GM12891 (cell line): ENCODE results near the gene TMCO2.

Source experiments
- PAX5 ChIP-seq: IDR thresholded peaks from 2 replicates; pipeline ENCODE4 v1.6.1; 2011; ENCODE audit warnings: low read length, moderate library complexity, mild to moderate bottlenecking; ENCODE audit not compliant: insufficient read depth, severe bottlenecking
- POLR2A ChIP-seq: IDR thresholded peaks from 2 replicates; pipeline ENCODE4 v1.6.1; 2011; ENCODE audit warnings: low read depth, low read length, control low read depth
- POLR2AphosphoS5 ChIP-seq: IDR thresholded peaks from 2 replicates; pipeline ENCODE4 v1.6.1; 2011; ENCODE audit warnings: low read depth, low read length, control low read depth
- POU2F2 ChIP-seq: IDR thresholded peaks from 2 replicates; pipeline ENCODE4 v1.6.1; 2011; ENCODE audit warnings: low read depth, mild to moderate bottlenecking, control low read depth, low read length, moderate library complexity
- SPI1 ChIP-seq: IDR thresholded peaks from 2 replicates; pipeline ENCODE4 v1.6.1; 2011; ENCODE audit warnings: low read depth, low read length, control low read depth
- TAF1 ChIP-seq: IDR thresholded peaks from 2 replicates; pipeline ENCODE4 v1.6.1; 2011; ENCODE audit warnings: low read depth, low read length, control low read depth

DNA sequence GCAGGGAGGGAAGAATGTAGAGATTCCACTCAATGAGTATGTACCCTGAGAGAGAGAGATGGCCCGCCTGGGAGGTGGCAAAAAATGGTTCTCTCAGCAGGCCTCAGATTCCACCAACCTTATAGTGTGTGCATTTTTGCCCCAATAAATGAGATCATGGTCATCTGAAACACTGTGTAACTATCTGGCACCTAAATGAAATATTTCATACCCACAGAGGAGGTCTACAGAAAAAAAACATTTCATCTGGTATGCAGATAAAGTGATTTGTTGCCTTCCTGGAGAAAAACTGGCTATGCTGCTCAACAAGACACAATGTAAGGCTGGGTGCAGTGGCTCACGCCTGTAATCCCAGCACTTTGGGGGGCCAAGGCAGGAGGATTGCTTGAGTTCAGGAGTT is 4.9 kb downstream of the TMCO2 start:
- TF ChIP-seq TAF1 (no peak), POLR2A (no peak), SPI1 (no peak), POLR2AphosphoS5 (no peak), POU2F2 (no peak), PAX5 (no peak)
